Measurements from ENCODE around the gene SCN7A.
"Not testable (repeated sequence)": the region's sequence is repeated elsewhere in the genome, so short reads cannot be mapped to it uniquely, and the experiment has no call there.

SCN7A gene

GRCh38 chr2:166394245-166394644 lies 99.8 kb downstream of the SCN7A start:
- DNase-seq (ENCODE audit: low read depth), result no peak

DNA sequence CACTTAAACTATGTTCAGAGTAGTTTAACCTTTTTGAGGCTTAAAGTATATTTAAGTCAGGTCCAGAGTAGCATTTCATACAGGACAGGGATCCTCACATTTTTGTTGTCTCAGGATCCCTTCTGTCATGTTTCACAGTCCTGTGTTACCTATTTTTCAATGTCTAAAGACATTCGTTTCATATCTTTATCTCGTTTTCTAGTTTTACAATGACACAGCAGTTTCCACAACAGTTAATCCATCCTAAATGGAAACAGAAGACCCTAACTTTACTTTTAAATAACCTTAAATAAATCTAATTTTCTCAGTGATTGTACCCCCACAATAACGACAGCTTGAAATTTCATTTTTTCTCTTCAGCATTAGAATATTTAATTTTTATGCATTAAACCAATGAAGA lies 101.0 kb downstream of the SCN7A start:
- no peak for DNase-seq (ENCODE audit: low read depth)

DNA sequence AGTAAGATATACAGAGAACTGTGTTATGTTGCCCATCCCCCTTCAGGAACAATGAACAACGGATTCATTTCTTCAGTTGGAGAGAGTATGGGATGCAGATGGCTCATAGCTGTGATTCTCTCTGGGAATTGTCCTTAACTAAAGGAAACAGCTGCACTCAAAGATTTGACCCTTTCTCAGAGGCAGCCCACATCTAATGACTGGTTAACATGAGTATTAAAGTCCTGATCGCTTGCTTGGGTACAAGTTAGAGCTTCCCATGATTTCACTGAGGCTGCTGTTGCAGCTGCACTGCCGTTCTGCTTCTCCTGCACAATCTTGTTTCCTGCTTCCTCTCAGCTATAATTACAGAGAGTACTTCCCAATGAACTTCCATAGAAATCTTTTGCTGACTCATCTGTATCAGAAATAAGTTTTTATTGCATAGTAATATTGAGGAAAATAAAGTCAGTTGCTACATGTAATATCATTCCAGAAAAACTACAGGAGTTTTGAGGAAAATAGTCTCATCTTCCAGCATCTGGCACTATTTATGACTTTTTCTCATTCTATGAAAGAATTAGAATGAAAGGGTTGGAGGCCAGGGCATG lies 105.5 kb downstream of the SCN7A start:
- DNase-seq (ENCODE audit: low read depth), result no peak

DNA sequence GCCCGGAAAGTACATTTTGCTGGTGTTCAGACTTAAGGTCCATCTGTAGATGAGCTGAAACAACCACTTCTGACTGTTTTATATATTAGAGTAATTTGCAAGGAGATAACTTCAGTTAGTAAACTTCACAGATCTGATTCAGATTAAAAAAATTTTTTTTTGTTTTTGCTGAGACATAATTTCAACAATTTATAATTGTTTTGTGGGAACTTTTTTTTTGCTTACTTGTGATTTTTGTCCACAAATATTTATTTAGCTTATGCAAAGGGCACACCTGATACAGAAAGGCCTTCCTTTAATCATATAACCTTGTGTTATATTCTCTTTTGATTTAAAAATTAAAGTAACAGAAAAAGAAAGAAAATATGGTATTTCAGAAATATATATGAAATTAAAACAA lies 108.7 kb downstream of the SCN7A start:
- DNase-seq (ENCODE audit: low read depth), result no peak

DNA sequence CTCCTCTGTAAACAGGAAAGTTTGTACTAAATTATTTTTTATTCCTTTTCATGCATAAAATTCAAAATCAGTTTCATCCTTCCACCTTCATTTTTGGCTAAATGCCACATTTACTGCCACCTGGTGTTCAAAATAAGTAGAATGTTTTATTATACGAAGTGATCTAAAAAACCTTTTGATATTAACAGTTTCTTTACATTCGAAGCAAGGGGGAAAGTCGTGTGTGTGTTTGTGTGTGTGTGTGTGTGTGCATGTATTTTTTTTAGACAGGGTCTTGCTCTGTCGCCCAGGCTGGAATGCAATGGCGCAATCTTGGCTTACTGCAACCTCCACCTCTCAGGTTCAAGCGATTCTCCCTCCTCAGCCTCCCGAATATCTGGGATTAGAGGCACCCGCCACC lies 109.3 kb downstream of the SCN7A start:
- DNase-seq (ENCODE audit: low read depth), result no peak

DNA sequence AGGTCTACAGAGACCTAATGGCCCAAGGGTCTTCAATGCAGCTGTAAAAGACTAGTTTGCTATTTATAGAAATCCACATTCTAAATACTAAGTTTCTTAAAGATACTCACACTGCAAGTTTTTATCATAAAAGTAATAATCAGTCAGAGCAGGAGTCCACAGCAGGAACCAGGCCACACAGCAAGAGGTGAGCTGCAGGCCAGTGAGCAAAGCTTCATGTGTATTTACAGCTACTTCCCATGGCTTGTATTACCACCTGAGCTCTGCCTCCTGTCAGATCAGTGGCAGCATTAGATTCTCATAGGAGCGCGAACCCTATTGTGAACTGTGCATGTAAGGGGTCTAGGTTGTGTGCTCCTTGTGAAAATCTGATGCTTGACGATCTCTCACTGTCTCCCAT lies 111.6 kb downstream of the SCN7A start:
- DNase-seq (ENCODE audit: low read depth), result no peak

GRCh38 chr2:166380615-166381014 lies 113.4 kb downstream of the SCN7A start:
- DNase-seq (ENCODE audit: low read depth), result no peak

GRCh38 chr2:166376873-166377272 lies 117.2 kb downstream of the SCN7A start:
- DNase-seq (ENCODE audit: low read depth), result no peak

DNA sequence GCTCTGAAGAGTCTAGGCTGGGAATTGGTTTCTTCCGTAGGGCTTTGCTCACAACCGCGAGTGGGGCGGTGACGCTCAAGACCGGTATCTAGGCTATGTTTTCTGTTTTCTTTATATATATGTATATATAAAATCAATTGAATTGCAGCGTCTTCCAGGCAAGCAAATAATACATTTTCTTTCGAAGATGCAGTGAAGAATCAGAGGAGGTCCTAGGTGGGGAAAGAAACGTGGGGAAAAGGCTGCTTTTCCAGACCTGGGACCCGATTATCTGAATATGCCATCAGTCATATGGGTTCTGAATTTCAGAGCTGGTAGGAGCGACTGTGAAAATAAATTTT lies 117.6 kb downstream of the SCN7A start:
- DNase-seq (ENCODE audit: low read depth), result no peak

DNA sequence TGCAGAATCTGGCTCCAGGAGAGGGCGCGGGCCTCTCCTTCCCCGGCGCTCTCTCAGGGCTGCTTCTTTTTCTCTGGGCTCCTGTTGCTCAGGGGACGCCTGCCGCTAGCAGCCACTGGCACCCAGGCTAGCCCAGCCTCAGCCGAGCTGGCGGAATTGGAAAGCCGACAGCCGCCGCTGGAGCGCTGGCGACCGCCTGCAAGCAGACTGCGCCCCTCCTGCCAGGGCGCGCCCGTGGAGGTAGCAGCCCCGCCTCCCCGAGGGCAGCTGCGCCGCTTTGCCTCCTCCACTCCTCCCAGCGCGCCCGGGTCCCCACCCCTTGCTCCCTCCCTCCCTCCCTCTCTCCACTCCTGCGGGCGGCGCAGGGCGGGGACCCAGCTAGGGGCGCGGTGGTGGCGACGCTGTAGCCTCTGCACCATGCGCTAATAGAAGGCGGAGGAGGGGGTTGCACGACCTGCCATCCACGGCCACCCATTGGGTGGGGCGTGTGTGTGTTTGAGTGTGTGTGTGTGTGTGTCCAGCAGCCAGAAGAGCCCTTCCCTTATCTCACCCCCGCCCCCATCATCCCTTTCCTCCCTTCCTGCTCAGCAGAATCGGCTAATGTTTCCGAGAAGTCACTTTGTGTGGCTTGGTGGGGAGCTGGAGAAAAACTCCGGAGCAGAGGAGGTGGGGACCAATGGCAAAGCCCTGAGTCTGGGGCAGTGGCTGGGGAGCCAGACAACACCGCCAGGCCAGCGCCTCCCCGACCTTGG lies 118.1 kb downstream of the SCN7A start, which contains the start of gene SCN9A:
TSS of gene SCN9A (minus strand) at position 209 of the 752 bp plus-strand sequence. CDS start 64,188 bp downstream, outside the sequence.
- DNase-seq (ENCODE audit: low read depth), result no peak

GRCh38 chr2:166375195-166375735 lies 118.8 kb downstream of the SCN7A start:
- no peak for DNase-seq (ENCODE audit: low read depth)

- no peak for DNase-seq (ENCODE audit: low read depth)
These were observed 120.1 kb downstream of the SCN7A start for GRCh38 chr2:166373951-166374350.

DNA sequence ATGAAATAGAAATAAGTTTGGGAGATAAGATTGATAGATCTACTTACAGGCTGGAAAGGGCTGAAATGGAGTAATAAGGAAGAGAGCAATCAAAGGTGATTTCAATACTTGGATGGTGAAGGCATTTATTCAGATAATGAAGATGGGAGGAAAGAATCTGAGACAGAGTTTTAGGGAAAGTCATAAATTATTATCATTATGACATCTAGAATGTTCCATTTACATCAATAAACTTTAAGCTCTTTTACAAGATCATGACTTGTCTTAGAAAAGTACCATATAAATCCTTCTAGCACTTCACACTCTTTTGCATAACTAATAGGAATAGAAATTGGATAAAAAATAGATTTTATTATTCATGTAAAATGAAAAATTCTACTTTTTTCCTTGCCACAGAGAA lies 120.5 kb downstream of the SCN7A start:
- DNase-seq (ENCODE audit: low read depth), result no peak

- DNase-seq (ENCODE audit: low read depth), result no peak
These were observed 120.9 kb downstream of the SCN7A start for GRCh38 chr2:166373105-166373504.

- DNase-seq (ENCODE audit: low read depth), result no peak
These were observed 122.0 kb downstream of the SCN7A start for GRCh38 chr2:166372046-166372445.

GRCh38 chr2:166365803-166366420 lies 128.1 kb downstream of the SCN7A start:
- no peak for DNase-seq (ENCODE audit: low read depth)

DNA sequence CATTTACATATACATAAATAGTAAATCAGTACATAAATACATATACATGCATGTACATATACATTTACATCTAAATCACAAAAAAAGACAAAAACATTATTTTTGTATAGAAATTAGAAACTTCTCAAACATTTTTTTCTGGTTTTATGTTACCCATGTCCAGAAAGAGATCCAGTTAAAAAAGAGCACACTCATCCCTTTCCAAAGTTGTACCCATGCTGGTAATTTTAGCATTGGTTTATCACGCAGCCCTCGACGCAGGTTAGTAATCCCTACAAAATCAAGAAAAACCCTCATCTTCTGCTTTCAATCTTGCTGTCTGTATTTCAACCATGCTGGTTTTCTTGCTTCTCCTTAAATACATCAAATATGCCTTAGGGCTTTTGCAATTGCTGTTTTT lies 128.8 kb downstream of the SCN7A start:
- no peak for DNase-seq (ENCODE audit: low read depth)

DNA sequence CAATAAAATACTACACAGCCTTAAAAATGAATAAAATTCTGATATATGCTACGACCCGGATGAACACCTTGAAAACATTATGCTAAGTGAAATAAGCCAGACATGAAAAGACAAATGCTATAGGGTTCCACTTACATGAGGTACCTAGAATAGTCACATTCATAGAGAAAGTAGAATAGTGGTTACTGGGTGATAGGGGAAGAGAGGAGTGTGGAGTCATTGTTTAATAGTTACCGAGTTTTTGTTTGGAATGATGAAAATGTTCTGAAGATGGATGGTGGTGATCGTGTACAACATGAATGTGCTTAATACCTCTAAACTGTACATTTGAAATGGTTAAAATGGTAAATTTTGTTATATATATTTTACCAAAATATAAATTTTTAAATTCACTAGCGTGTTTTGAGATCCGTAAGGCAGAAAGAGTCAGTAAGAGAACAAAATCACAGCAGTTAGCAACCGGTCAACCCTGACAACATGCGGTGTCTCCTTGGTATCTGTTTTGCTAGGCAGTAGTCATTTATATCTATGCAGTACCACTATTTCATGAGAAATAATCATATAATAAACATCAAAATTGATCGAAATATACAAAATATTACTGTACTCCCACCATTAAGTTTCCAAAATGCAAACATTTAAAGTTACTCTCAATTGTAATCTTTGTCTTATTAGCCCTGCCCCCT lies 129.4 kb downstream of the SCN7A start:
- no peak for DNase-seq (ENCODE audit: low read depth)

DNA sequence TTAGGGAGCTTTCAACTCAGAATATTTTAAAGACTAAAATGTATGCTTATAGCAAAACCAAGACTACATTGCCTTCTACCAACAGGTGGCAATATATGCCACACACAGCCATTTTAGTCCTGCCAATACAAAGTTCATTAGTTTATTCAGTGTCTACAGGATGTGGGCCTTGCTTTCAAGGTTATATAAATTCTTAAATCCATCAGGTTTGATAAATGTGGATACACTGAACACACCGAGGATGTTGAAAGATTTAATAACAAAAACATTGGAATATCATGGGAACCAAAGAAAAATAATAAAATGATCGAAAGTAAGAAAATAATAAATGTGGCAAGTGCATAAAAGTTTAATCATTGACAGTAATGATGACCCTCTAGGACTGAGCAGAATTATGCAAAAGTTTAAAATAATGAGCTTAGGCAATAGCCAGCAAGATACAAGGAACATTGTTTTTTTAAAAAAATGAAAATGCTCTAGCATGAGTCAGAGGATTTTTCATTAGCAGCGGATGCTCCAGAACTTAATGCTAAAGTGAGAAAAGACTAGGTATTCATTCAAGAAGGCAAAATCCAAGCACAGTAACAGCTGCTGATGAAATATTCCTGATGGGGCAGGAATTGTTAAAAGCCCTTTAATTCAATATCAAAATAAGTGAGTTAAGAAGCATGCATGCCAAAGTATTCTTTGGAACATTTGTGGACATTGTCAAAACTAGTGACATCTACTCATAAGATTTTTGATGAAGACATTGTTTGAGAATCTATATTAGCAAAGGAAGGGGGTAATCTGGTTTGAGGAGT lies 132.5 kb downstream of the SCN7A start:
- DNase-seq (ENCODE audit: low read depth), result no peak

- DNase-seq (ENCODE audit: low read depth), result no peak
These were observed 133.1 kb downstream of the SCN7A start for GRCh38 chr2:166360906-166361305.

- no peak for DNase-seq (ENCODE audit: low read depth)
These were observed 133.6 kb downstream of the SCN7A start for GRCh38 chr2:166360426-166360825.

GRCh38 chr2:166357950-166358321 lies 136.1 kb downstream of the SCN7A start:
- DNase-seq (ENCODE audit: low read depth), result not testable (repeated sequence)
